Stimulated activated CD8-positive, alpha-beta memory T cell treated with anti-CD3 and anti-CD28 coated beads, Interleukin-15, amount 100 ng/mL, for 1 hour (primary cell): ENCODE measurements around the gene AIFM3.

Experiments used
- DNase-seq: peaks from one replicate; pipeline ENCODE4 v3.0.0-alpha.2; 2020; ENCODE audit warnings: low read depth

The AIFM3 gene

DNA sequence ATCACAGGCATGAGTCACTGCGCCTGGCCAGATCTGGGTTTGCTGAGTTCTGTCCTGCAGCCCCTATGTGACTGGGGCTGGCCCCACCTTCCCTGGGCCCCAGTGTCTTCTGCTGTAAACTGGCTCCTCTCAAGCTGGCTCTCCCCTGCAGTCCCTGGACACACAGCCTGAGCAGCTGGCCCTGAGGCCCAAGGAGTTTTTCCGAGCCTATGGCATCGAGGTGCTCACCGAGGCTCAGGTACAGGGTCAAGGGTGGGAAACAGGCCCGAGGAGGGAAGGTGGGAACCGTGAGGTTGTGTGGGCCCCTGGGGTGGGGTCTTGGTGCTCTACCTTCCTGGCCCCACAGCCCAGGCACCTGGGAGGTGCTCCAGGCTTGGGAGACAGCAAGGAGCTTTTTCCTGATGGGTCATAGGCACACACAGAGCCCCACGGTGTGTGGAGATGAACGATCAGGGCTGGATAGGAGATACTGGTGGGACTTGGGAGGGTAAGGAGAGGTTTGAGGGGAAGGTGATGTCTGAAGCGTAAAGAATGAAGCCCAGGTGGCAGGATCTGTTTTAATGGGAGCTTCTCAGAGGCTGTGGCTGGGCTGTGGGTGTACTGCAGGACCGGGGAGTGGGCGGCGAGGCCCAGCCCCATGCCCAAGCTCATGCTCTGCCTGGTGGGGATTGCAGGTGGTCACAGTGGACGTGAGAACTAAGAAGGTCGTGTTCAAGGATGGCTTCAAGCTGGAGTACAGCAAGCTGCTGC lies 8.7 kb downstream of the AIFM3 start:
- no peak for DNase-seq

DNA sequence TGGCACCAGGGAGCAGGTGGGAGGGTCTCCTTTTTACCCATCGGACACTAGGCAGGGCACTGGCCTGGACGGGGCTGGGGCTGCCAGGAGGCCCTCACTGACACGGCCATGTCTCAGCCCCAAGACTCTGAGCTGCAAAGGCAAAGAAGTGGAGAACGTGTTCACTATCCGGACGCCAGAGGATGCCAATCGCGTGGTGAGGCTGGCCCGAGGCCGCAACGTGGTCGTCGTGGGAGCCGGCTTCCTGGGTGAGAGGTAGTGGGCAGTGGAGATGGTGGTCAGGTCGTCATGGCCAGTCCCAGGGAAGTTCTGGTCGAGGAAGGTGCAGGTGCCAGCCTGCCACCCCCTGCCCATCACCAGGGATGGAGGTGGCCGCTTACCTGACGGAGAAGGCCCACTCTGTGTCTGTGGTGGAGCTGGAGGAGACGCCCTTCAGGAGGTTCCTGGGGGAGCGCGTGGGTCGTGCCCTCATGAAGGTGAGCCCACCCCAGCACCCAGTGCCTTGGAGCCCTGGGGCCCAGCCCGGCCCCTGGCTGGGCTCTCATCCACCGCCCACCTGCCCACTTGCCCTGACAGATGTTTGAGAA lies 9.3 kb downstream of the AIFM3 start:
- DNase-seq: no peak

DNA sequence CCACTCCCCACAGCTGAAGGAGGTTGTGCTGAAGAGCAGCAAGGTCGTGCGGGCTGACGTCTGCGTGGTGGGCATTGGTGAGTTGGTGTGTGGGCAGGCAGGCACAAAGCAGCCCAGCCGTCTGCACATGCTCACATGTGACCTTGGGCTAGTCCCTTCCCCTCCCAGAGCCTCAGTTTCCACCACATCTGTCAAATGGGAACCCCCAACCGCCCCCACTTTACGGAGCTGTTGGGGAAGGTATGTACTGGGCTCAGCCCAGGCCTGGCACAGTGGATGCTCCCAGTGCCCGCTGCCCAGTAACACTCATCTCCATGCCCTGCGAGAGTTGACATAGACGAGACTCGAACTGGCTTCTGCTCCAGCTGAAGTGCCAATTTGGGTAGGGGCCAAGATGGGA lies 10.0 kb downstream of the AIFM3 start:
- DNase-seq: no peak

DNA sequence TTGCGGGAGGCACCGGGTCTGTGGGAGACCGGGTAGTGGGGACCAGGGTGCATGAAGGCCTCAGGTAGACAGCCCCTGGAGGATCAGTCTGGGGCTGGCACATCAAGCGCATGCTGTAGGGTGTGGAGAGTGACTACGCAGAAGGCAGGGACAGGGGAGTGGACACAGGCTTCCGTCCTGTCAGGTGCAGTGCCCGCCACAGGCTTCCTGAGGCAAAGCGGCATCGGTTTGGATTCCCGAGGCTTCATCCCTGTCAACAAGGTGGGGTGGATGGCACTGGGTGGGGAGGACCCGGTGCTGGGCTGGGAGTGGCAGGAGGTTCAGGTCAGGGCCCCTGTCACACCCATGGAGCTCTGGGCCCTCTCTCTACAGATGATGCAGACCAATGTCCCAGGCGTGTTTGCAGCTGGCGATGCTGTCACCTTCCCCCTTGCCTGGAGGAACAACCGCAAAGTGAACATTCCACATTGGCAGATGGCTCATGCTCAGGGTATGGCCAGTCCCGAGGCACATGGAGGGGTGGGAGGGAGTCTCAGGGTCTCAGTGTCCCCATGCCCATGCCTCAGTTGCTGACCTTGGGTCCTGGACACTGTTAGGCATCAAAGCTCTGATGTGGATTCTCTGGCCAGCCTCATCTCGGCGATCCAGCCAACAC lies 10.6 kb downstream of the AIFM3 start:
- DNase-seq: no peak

DNA sequence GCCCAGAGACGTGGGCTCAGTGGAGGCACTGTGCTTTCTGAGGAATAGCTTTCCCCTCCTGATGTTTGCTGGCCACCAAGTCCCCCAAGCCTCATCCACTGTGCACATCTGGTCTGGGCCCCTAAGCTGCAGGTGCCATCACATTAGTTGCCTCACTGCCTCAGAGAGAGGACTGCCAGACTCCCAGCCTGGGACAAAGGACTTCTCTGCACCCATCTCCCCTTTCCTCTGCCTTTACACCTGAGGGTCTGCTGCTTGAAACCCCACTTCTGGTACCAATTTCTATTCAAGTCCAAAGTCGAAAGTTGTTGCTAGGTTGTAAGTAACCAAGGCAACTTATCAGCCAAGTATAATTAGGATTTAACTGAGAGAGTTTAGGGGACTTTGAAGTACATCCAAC lies 11.4 kb downstream of the AIFM3 start:
- no peak for DNase-seq

DNA sequence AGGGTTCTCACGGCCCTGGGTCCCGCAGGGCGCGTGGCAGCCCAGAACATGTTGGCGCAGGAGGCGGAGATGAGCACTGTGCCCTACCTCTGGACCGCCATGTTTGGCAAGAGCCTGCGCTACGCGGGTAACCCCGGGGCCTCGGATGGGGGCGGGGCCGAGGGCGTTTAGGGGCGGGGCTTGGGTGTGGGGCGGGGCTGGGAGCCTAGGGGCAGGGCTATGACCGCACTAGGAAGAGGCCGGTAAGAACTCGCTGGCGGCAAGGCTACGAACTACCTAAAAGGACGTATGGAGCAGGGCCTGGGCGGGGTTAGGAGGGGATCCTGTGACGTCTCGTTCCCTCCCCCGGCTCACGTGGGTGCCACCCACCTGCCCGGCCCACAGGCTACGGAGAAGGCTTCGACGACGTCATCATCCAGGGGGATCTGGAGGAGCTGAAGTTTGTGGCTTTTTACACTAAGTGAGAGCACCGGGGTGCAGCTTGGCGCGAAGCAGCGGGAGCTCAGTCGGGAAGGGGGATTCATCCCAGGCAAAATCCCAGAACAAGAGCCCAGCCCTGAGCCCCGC lies 12.3 kb downstream of the AIFM3 start:
- DNase-seq: no peak

DNA sequence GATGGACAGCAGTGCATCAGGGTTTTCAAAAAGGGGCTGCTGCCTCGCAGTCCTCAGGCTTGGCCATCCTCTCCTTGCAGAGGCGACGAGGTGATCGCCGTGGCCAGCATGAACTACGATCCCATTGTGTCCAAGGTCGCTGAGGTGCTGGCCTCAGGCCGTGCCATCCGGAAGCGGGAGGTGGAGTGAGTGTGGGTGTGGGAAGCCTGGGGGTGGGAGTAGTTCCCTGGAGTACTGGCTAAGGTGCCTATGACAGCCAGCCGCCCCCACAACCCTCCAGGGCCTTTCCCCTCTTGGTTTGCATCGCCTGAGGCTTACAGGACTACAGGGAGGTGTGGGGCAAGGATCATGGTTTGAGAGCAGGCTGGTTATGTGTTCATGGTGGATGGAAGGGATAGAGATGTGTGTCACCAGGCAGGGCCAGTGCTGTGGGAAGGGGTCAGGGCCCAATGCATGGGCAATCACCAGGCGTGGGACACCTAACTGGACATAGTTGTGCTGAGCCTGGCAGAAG lies 12.9 kb downstream of the AIFM3 start:
- DNase-seq: no peak

DNA sequence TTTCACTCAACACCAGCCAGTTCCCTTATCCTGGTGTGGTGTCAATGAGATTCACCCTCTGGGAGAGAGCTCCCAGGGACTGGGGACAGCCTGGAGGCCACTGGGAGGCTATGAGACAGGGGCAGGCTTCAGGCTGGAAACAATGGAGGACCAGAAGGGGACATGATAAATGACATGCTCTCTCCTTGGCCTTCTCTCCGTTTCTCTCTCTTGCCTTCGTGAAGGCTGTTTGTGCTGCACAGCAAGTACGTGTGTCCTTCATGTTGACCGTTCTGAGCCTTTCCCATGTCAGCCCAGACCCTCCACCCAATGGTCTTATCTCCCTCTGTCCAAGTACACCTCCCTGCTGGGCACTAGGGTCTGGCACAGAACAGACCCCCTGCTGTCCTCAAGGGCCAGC lies 13.5 kb downstream of the AIFM3 start:
- no peak for DNase-seq

DNA sequence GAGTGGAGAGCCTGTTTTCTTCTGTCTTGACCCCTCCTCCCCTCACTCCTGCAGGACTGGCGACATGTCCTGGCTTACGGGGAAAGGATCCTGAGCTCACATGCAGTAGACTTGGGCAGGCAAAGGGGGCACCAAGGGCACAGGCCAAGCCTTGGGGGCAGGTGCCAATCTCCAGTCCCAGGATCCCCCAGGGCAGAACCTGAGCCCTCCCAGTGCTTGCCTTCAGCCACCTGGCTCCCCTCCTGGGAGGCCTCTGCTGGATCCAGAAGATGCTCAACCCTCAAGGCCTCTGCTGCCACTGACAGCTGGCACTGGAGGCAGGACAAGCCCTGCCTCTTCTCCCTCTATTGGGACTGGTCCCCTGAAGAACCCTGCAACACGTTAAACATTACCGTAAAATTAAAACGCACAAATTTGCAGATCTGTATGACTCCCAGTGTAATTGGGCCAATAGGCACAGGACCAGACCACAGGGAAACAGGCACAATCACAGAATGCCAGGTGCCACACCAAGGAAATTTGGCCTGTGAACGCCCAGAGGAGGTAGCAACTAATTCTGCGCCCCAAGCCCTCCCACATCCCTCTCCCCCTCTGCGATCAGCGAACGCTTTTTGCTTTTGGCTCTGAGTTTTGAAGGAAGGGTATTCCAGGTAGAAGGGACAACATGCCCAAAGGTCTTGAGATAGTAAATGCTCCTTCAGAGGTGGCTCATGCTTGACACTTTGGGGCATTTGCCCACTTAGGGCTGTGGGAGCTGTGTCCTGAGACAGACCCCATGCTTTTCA lies 14.1 kb downstream of the AIFM3 start:
- no peak for DNase-seq

DNA sequence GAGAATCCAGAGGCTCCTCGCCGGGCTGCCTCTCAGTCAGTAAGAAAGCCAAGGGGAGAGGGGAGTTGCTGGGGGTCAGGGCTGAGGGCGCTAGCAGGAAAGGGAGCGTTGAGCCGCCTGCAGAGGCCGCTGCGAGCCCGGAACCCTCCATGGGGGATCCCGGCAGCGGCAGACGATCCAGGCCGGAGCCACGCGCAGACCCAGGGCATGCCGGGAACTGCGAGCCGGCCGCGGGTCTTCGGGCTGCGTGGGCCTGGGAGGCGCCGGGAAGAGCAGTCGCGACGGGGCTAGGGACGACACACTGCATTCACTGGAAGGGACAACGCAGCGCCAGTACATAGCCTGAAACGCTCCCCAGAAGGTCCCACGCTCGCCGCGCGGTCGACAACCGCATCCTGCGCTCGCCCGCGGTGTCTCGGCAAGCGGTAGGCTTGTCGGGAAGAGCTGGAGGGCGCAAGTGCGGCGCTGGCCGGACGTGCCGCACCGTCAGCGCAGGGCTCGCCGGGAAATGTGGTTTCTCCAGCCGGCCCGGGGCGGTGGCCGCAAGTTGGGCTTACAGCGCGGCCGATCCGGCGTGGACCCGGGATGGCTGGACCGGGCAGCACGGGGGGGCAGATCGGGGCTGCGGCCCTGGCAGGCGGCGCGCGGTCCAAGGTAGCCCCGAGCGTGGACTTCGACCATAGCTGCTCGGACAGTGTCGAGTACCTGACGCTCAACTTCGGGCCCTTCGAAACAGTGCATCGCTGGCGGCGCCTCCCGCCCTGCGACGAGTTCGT lies 14.9 kb downstream of the AIFM3 start, which contains the start of gene LZTR1:
Gene LZTR1, plus strand, starts transcription at position 511 of the 776 bp plus-strand sequence. Its CDS starts 75 bp downstream, at position 586.
- DNase-seq: peak; percentile 36

DNA sequence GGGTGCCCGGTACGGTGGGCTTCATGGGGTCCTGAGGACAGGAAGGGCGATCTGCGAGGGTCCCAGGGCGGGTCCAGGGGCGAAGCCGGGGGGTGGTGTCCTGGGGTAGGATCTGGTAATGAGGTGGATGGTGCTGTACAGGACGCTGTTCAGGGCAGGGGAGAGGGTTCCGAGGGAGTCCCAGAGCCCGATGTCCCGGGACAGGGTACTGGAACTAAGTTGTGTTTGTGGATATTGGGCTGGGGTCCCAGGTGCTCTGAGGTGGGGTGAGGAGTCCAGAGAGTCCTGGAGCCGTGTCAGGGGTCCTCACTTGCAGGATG lies 15.5 kb downstream of the AIFM3 start:
- DNase-seq: no peak

DNA sequence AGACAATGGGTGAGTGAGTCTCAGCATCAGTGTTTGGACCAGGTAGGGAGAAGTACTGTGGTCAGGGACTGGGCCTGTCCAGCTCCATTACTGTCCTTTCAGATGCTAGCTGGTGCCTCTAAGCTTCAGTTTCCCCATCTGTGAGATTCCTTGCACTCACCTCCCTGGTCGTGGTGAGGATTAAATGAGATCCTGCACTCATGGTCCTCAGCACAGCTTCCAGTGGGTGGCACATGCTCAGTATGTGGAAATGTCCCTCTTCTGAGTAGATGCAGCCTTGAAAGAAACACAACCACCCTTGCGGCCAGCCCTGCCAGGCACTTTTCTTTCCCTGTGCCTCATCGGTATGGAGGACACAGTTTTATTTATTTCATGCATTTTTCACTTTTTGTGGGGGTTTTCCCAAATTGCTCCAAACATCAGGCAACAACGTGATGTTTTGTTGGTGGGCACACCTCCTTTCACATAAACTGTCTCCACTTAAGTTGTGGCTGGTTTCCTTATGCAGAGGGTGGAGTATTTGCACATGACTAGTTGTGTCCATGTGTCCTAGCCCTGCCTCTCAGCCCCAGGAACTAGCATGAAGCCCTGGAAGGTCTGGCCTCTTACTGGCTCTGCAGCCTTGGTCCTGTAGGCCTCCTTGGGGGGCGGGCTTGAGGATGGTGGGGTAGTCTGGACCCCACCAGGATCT lies 16.2 kb downstream of the AIFM3 start:
- DNase-seq: no peak

DNA sequence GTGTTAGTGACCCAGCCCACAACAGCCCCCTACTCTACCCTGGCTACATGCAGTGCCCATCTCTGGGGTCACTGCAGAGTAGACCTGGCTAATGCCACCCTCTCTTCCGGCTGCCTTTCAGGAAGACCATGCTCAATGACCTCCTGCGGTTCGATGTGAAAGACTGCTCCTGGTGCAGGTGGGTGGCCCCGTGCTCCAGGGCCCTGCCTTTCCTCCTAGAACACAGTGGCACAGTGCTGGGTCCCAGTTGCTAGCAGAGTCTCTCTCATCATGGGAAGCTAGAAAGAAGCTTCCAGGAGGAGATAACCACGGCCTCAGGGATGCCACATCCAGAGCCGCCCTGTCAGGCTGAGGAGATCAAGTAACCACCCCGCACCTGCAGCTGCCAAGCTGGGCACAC lies 18.7 kb downstream of the AIFM3 start:
- no peak for DNase-seq

DNA sequence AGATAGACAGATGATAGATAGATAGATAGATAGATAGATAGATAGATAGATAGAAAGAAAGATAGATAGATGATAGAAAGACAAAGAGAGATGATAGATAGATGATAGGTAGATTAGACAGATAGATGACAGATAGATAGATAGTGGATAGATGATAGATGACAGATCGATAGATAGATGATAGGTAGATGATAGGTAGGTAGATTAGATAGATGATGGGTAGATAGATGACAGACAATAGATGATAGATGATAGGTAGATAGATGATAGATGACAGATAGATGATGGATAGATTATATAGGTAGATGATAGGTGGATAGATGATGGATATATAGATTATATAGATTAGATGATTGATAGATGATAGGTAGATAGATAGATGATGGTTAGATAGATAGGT lies 19.3 kb downstream of the AIFM3 start:
- no peak for DNase-seq

DNA sequence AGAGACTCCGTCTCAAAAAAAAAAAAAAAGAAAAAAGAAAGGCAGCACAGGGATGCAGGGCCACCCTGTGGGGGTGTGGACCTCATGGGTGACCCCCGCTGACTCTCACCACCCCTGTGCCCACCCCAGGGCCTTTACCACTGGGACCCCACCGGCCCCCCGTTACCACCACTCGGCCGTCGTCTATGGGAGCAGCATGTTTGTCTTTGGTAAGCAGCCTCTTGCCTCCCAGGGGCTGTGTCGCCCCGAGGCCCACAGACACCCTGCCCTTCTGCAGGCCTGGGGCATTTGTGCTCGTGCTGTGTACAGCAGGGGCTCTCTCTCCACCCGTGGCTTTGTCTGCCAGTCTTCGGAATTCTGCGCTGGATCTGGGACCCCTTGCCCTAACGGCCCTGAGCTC lies 20.3 kb downstream of the AIFM3 start:
- DNase-seq: no peak

DNA sequence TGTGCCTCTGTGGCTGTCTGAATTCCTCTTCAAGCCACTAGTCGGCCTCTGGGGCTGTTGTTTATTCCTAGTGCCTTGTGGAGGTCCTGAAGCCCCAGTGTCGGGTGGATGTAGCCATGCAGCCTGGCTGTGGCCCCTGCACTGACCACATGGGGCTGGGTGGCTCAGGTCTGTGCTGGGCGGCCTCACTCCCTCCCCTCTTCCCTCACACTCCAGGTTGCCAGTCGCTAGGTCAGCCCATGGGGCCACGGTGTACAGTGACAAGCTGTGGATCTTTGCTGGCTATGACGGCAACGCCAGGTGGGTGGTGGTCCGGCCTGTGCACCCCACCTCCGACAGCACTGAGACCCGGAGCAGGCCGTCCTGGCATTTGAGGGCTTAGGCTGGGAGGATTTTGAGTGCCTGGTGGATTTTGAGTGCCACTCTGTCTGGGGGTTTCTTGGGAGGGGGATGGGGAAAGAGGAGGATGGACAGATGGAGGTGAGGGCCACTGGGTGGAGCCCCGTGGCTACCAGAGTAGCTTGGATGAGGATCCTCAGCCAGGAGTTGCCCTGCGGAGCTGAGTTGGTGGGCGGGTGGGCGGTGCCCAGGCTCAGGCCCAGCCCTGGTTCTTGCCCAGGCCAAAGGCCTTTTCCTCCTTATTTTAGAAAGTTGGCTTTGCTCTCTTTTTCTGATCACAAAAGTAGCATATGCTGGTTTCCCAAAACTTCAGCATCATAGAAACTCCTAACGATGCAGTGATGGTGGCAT lies 21.7 kb downstream of the AIFM3 start:
- DNase-seq: no peak

DNA sequence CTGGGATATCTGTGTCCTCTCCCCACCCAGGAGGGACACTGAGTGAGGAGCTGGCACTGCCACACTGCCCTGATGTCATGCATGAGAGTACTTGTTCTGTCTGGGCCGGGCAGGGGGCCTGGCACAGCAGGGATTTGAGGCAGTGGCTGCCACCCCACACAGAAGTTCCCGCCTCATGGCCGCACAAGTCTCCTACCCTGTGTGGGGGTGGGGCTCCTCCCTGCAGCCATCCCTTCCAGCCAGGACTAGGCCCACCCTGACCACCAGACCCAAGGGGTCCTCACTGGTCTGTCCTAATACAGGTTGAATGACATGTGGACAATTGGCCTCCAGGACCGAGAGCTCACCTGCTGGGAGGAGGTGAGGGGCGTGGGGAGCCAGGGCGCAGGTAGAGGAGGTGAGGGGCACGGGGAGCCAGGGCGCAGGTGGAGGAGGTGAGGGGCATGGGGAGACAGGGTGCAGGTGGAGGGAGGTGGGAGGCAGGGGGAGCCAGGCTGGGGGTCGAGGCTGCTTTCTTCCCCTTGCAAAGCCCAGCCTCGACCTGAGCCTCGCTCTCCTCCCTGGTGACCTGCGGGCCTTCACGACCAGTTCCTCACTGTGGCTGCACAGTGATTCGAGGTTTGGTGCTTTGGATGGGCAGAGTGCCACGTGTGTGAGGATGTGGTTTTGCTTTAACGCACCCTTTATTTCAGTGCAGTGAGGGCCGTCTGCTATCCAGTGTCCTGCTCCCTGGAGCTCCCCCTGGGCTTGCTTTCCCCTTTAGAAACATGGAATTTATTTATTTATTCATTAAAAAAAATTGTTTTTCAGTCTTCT lies 22.5 kb downstream of the AIFM3 start:
- DNase-seq: no peak

DNA sequence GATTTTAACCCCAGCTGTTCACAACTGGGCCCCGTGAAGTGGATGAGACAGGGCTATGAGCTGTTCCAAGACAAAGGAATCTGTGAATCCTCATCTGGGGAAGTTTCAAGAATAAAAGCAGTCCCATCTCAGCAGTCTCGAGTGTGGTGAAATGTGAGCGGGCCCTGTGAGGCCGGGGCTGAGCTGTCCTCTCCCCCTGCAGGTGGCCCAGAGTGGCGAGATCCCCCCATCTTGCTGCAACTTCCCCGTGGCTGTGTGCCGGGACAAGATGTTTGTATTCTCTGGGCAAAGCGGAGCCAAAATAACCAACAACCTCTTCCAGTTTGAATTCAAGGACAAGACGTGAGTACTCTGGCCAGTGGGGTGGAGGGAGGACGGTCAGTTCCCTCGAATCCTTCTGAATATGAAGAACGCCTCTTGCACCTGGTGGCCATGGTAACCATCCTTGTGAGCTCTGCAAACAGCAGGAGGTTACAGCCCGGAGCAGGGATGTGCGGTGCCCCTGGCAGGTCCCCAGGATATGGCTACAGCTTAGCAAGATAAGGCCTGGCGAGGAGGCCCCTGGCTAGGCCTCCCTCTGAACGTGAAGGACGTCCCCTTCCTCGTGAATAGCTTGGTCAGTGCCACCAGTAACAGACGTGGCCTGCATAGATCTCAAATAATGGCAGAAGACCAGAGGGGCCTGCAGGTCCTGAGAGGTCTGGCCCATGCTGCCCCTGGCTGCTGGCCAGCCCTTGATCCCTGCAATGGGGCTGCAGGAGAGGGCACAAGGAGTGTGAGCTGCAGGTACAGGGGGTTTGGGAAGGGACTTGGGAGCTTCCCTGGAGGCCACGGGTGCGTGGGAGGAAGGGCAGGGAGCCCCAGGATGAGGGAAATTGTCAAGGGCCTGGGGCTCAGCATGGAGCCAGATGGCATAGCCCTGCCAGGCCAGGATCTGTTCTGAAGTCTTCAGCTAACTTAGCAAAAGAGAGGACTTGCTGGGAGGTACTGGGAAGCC lies 23.4 kb downstream of the AIFM3 start:
- no peak for DNase-seq
